ENCODE data around the gene LRRK2.

Gene LRRK2

GRCh38 chr12:40222247-40222646, 2.5 kb upstream of the LRRK2 start (continued):
- TF ChIP-seq ZNF426 (tag by site-specific recombination; IDR thresholded peaks at IDR 0.05) = no peak
- TF ChIP-seq OSR2 (tag by site-specific recombination; IDR thresholded peaks at IDR 0.05) = no peak
- TF ChIP-seq ZNF610 (tag by site-specific recombination; IDR thresholded peaks at IDR 0.05; ENCODE audit: borderline replicate concordance) = no peak
- no peak for TF ChIP-seq ZNF16 (tag by site-specific recombination; IDR thresholded peaks at IDR 0.05; ENCODE audit: low read depth)
- TF ChIP-seq ZXDB (tag by site-specific recombination; IDR thresholded peaks at IDR 0.05) = no peak
- no peak for TF ChIP-seq ZNF114 (tag by site-specific recombination; IDR thresholded peaks at IDR 0.05)
- TF ChIP-seq HOXC10 (CRISPR knock-in tag; IDR thresholded peaks at IDR 0.05) = no peak
- no peak for TF ChIP-seq ZNF350 (tag by site-specific recombination; IDR thresholded peaks at IDR 0.05)
- no peak for TF ChIP-seq ZNF777 (tag by site-specific recombination; IDR thresholded peaks at IDR 0.05; ENCODE audit: borderline replicate concordance)
- TF ChIP-seq, protein P1, sequence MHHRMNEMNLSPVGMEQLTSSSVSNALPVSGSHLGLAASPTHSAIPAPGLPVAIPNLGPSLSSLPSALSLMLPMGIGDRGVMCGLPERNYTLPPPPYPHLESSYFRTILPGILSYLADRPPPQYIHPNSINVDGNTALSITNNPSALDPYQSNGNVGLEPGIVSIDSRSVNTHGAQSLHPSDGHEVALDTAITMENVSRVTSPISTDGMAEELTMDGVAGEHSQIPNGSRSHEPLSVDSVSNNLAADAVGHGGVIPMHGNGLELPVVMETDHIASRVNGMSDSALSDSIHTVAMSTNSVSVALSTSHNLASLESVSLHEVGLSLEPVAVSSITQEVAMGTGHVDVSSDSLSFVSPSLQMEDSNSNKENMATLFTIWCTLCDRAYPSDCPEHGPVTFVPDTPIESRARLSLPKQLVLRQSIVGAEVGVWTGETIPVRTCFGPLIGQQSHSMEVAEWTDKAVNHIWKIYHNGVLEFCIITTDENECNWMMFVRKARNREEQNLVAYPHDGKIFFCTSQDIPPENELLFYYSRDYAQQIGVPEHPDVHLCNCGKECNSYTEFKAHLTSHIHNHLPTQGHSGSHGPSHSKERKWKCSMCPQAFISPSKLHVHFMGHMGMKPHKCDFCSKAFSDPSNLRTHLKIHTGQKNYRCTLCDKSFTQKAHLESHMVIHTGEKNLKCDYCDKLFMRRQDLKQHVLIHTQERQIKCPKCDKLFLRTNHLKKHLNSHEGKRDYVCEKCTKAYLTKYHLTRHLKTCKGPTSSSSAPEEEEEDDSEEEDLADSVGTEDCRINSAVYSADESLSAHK (tag by site-specific recombination; IDR thresholded peaks at IDR 0.05) = no peak
- no peak for TF ChIP-seq ZNF776 (tag by site-specific recombination; IDR thresholded peaks at IDR 0.05; ENCODE audit: borderline replicate concordance)
- no peak for TF ChIP-seq ZNF157 (tag by site-specific recombination; IDR thresholded peaks at IDR 0.05)
- TF ChIP-seq ZNF677 (tag by site-specific recombination; IDR thresholded peaks at IDR 0.05) = no peak
- TF ChIP-seq ZNF341 (tag by site-specific recombination; IDR thresholded peaks at IDR 0.05; ENCODE audit: low read depth) = no peak
- no peak for TF ChIP-seq HOXA7 (CRISPR knock-in tag; IDR thresholded peaks at IDR 0.05; ENCODE audit: borderline replicate concordance)
- TF ChIP-seq, protein P2, sequence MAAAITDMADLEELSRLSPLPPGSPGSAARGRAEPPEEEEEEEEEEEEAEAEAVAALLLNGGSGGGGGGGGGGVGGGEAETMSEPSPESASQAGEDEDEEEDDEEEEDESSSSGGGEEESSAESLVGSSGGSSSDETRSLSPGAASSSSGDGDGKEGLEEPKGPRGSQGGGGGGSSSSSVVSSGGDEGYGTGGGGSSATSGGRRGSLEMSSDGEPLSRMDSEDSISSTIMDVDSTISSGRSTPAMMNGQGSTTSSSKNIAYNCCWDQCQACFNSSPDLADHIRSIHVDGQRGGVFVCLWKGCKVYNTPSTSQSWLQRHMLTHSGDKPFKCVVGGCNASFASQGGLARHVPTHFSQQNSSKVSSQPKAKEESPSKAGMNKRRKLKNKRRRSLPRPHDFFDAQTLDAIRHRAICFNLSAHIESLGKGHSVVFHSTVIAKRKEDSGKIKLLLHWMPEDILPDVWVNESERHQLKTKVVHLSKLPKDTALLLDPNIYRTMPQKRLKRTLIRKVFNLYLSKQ (tag by site-specific recombination; IDR thresholded peaks at IDR 0.05; ENCODE audit: borderline replicate concordance) = no peak

DNA sequence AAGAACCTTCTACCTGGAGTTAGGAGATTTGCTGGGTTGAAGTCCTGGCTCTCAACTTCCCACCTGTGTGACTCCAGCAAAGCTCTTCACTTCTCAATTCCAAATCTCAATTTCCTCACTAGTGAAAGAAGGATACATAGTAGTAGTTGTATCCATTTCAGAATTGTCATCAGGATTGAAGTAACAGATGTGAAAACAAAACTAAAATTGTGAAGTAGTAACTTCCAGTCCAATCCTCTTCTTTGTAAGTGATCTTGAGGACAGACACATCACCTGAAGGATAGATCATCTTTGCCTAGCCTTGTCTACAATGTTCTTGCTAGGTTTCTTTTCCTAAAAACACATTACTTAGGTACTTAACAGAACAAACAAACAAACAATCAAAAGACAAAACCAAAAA, 1.2 kb upstream of the LRRK2 start:
- Histone ChIP-seq H3K36me3 (ENCODE audit: control insufficient read depth in 2 of 2, insufficient read depth in 1 of 2, low read length in 2 of 2) (no peaks in the 10 kb centered on the region), H3K4me1 (ENCODE audit: control insufficient read depth, insufficient read depth, low read length) (peaks cover 13% of the 10 kb centered on the region; the same call in 1 of the 2 replicates), H3K9me3 (ENCODE audit: control insufficient read depth, insufficient read depth, low read depth, low read length) (no peaks in the 10 kb centered on the region), H3K27ac (ENCODE audit: extremely low read depth, low read depth, low read length) (no peak overlapping the region), H3K4me3 (ENCODE audit: low read depth, low read length) (no peak overlapping the region)
- POLR2A ChIA-PET = no interaction called here
- CTCF ChIA-PET = no interaction called here
- TF ChIP-seq ATF2 (tag by site-specific recombination; IDR thresholded peaks at IDR 0.05; ENCODE audit: low read depth) (no peak), SP3 (tag by site-specific recombination; IDR thresholded peaks at IDR 0.05) (no peak), ZSCAN5A (tag by site-specific recombination; IDR thresholded peaks at IDR 0.05) (no peak), ZNF416 (tag by site-specific recombination; IDR thresholded peaks at IDR 0.05) (no peak), ZNF76 (tag by site-specific recombination; IDR thresholded peaks at IDR 0.05; ENCODE audit: borderline replicate concordance, low read depth) (no peak), SCRT2 (tag by site-specific recombination; IDR thresholded peaks at IDR 0.05) (no peak), SP7 (tag by site-specific recombination; IDR thresholded peaks at IDR 0.05) (no peak), ZNF837 (tag by site-specific recombination; IDR thresholded peaks at IDR 0.05) (no peak)
- TF ChIP-seq, protein P3, sequence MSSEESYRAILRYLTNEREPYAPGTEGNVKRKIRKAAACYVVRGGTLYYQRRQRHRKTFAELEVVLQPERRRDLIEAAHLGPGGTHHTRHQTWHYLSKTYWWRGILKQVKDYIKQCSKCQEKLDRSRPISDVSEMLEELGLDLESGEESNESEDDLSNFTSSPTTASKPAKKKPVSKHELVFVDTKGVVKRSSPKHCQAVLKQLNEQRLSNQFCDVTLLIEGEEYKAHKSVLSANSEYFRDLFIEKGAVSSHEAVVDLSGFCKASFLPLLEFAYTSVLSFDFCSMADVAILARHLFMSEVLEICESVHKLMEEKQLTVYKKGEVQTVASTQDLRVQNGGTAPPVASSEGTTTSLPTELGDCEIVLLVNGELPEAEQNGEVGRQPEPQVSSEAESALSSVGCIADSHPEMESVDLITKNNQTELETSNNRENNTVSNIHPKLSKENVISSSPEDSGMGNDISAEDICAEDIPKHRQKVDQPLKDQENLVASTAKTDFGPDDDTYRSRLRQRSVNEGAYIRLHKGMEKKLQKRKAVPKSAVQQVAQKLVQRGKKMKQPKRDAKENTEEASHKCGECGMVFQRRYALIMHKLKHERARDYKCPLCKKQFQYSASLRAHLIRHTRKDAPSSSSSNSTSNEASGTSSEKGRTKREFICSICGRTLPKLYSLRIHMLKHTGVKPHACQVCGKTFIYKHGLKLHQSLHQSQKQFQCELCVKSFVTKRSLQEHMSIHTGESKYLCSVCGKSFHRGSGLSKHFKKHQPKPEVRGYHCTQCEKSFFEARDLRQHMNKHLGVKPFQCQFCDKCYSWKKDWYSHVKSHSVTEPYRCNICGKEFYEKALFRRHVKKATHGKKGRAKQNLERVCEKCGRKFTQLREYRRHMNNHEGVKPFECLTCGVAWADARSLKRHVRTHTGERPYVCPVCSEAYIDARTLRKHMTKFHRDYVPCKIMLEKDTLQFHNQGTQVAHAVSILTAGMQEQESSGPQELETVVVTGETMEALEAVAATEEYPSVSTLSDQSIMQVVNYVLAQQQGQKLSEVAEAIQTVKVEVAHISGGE (tag by site-specific recombination; conservative IDR thresholded peaks at IDR 0.05; ENCODE audit: low read depth) = no peak
- TF ChIP-seq, protein P4, sequence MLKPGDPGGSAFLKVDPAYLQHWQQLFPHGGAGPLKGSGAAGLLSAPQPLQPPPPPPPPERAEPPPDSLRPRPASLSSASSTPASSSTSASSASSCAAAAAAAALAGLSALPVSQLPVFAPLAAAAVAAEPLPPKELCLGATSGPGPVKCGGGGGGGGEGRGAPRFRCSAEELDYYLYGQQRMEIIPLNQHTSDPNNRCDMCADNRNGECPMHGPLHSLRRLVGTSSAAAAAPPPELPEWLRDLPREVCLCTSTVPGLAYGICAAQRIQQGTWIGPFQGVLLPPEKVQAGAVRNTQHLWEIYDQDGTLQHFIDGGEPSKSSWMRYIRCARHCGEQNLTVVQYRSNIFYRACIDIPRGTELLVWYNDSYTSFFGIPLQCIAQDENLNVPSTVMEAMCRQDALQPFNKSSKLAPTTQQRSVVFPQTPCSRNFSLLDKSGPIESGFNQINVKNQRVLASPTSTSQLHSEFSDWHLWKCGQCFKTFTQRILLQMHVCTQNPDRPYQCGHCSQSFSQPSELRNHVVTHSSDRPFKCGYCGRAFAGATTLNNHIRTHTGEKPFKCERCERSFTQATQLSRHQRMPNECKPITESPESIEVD (tag by site-specific recombination; IDR thresholded peaks at IDR 0.05) = no peak
